MM.1S (cell line): ENCODE results near the gene TTLL11.

Experiments used
- EZH2 ChIP-seq: fragments of 300-600 bp; sonication (generic); optimal IDR thresholded peaks from 2 replicates; pipeline ENCODE3; 2017; ENCODE audit warnings: low read depth, mild to moderate bottlenecking, antibody characterized with exemption, low read length, mixed read lengths
- EZH2phosphoT487 ChIP-seq: fragments of 300-600 bp; sonication (generic); IDR thresholded peaks from 2 replicates; pipeline ENCODE4 v1.6.1; 2018; ENCODE audit warnings: antibody characterized with exemption, low read length

- TF ChIP-seq EZH2 = no peak
- no peak for TF ChIP-seq EZH2phosphoT487
These were observed 5.5 kb downstream of the TTLL11 start for GRCh38 chr9:122087406-122088200.
